ENCODE measurements around the gene HLCS. TPM values are rescaled to one million over a fixed set of nuclear protein-coding genes. Genes with fewer than 3 reads are reported as not detected.

HLCS gene
- total RNA-seq, 1 donor from 2014 or later, result 6.9 TPM

GRCh38 chr21:36743446-36743845 lies 223.0 kb downstream of the HLCS start:
- intact Hi-C loops (cut with DNase I), result no loop called here
- DNase-seq (ENCODE audit: low spot score), result peak; percentile 62

GRCh38 chr21:36743008-36743407 lies 223.5 kb downstream of the HLCS start:
- DNase-seq (ENCODE audit: low spot score), result no peak
- intact Hi-C loops (cut with DNase I), result no loop called here

GRCh38 chr21:36741506-36741905 lies 225.0 kb downstream of the HLCS start:
- intact Hi-C loops (cut with DNase I), result no loop called here
- DNase-seq (ENCODE audit: low spot score), result no peak

- intact Hi-C loops (cut with DNase I), result no loop called here
Measured at GRCh38 chr21:36738489-36739126, 227.9 kb downstream of the HLCS start.

GRCh38 chr21:36735724-36736320 lies 230.6 kb downstream of the HLCS start:
- intact Hi-C loops (cut with DNase I), result no loop called here
- peak; percentile 66 for DNase-seq (ENCODE audit: low spot score)

More at GRCh38 chr21:36738489-36739126, 227.9 kb downstream of the HLCS start:
- no peak for DNase-seq (ENCODE audit: low spot score)

- DNase-seq (ENCODE audit: low spot score), result no peak
- intact Hi-C loops (cut with DNase I), result no loop called here
Measured at GRCh38 chr21:36735201-36735515, 231.3 kb downstream of the HLCS start.

- intact Hi-C loops (cut with DNase I), result no loop called here
- no peak for DNase-seq (ENCODE audit: low spot score)
Measured at GRCh38 chr21:36734367-36735200, 231.9 kb downstream of the HLCS start.

- intact Hi-C loops (cut with DNase I), result no loop called here
- DNase-seq (ENCODE audit: low spot score), result no peak
Measured at GRCh38 chr21:36733857-36734256, 232.6 kb downstream of the HLCS start.

- intact Hi-C loops (cut with DNase I), result no loop called here
- DNase-seq (ENCODE audit: low spot score), result no peak
Measured at GRCh38 chr21:36732761-36733160, 233.7 kb downstream of the HLCS start.

- no peak for DNase-seq (ENCODE audit: low spot score)
- intact Hi-C loops (cut with DNase I), result no loop called here
Measured at GRCh38 chr21:36732217-36732616, 234.3 kb downstream of the HLCS start.

- no peak for DNase-seq (ENCODE audit: low spot score)
- intact Hi-C loops (cut with DNase I), result no loop called here
Measured at GRCh38 chr21:36730291-36731281, 235.9 kb downstream of the HLCS start.

GRCh38 chr21:36729310-36729970 lies 237.0 kb downstream of the HLCS start:
- DNase-seq (ENCODE audit: low spot score), result no peak
- intact Hi-C loops (cut with DNase I), result no loop called here

GRCh38 chr21:36728371-36729111 lies 237.9 kb downstream of the HLCS start:
- intact Hi-C loops (cut with DNase I), result no loop called here
- DNase-seq (ENCODE audit: low spot score), result no peak

GRCh38 chr21:36727866-36728265 lies 238.6 kb downstream of the HLCS start:
- no peak for DNase-seq (ENCODE audit: low spot score)
- intact Hi-C loops (cut with DNase I), result no loop called here

- DNase-seq (ENCODE audit: low spot score), result peak; percentile 43
- intact Hi-C loops (cut with DNase I), result no loop called here
Measured at GRCh38 chr21:36725793-36726386, 240.6 kb downstream of the HLCS start.

GRCh38 chr21:36724660-36725059 lies 241.8 kb downstream of the HLCS start:
- intact Hi-C loops (cut with DNase I), result no loop called here

GRCh38 chr21:36723371-36723881 lies 243.0 kb downstream of the HLCS start:
- peak; percentile 61 for DNase-seq (ENCODE audit: low spot score)
- intact Hi-C loops (cut with DNase I), result no loop called here

More at GRCh38 chr21:36724660-36725059, 241.8 kb downstream of the HLCS start:
- DNase-seq (ENCODE audit: low spot score), result no peak

All from cardiac septum (tissue), 1 donor.